HepG2 (cell line): ENCODE data around the gene WNK2. TPM values are rescaled to one million over a fixed set of nuclear protein-coding genes. Genes with fewer than 3 reads are reported as not detected.

Experiments used
- ATAC-seq: fragments of 200-7000 bp; cut with Tn5 transposase; 3 replicates; pipeline ENCODE4 v1.9.1; 2020; ENCODE audit warnings: mild to moderate bottlenecking, moderate library complexity
- BruUV-seq: library from RNA; stranded (reverse); fragments of 400-500 nt; replicated peaks from 2 replicates; lab custom pipeline; 2021; lab: Mats Ljungman, UMichigan
- CTCF ChIA-PET: fragments of 300-600 bp; formaldehyde crosslinking; extraction: SDS; loops from one replicate; lab custom pipeline; 2021; ENCODE audit warnings: low total read pairs, inconsistent platforms, low intra/inter-chr PET ratio; lab: Yijun Ruan, JAX
- POLR2A ChIA-PET: fragments of 350-600 bp; sonication (Branson Sonifier 250); formaldehyde crosslinking; loops from one replicate; lab custom pipeline; 2020; ENCODE audit warnings: antibody characterized with exemption, inconsistent platforms; lab: Yijun Ruan, JAX
- DNase-seq: peaks from one replicate; pipeline ENCODE4 v3.0.0-alpha.2; 2015; ENCODE audit warnings: low spot score
- FAIRE-seq: peaks from 3 replicates; lab custom pipeline; 2011; peaks lifted over from hg19 to GRCh38; lab: Jason Lieb, UNC
- H2AFZ ChIP-seq: one replicate; pipeline ENCODE4 v1.6.1; 2011; ENCODE audit warnings: low read length, inconsistent platforms
- H3K27ac ChIP-seq: fragments of 300-600 bp; 3 replicates; pipeline ENCODE4 v1.8.0; 2011; ENCODE audit warnings: mixed run types, mild to moderate bottlenecking, mixed read lengths, low read length, inconsistent platforms; ENCODE audit not compliant: insufficient read depth; ENCODE audit errors: extremely low read length
- H3K27me3 ChIP-seq, 2 experiments: fragments of 200-600 bp in 1 of 2; 2 replicates in 1 of 2; 3 replicates in 1 of 2; pipeline versions ENCODE4 v1.6.0 to v1.8.0; 2011; ENCODE audit warnings: low read length in 2 of 2, mild to moderate bottlenecking in 2 of 2, moderate library complexity in 2 of 2, inconsistent platforms in 1 of 2; ENCODE audit not compliant: insufficient read depth in 2 of 2, control insufficient read depth in 1 of 2
- H3K36me3 ChIP-seq, 2 experiments: fragments of 200-600 bp in 1 of 2; replicated peaks in 1 of 2; 2 replicates in 1 of 2; 3 replicates in 1 of 2; pipeline versions ENCODE4 v1.5.1 to v1.8.0; 2011; ENCODE audit warnings: low read length in 2 of 2, inconsistent platforms in 1 of 2; ENCODE audit not compliant: insufficient read depth in 2 of 2, control insufficient read depth in 1 of 2
- H3K4me1 ChIP-seq: 2 replicates; pipeline ENCODE4 v1.5.1; 2012; ENCODE audit warnings: low read length, inconsistent platforms; ENCODE audit not compliant: insufficient read depth
- H3K4me2 ChIP-seq: 2 replicates; pipeline ENCODE4 v1.6.0; 2011; ENCODE audit warnings: low read depth, low read length, inconsistent platforms
- H3K4me3 ChIP-seq, 3 experiments: fragments of 200-600 bp in 1 of 3; sonication (generic), shearing (Covaris generic) in 1 of 3; replicated peaks in 1 of 3; 2 replicates each; pipeline ENCODE4 v1.5.1; 2011 to 2016; ENCODE audit warnings: low read length in 3 of 3, inconsistent platforms in 2 of 3, low read depth in 2 of 3, mild to moderate bottlenecking in 2 of 3, control low read depth in 1 of 3, mixed read lengths in 1 of 3; ENCODE audit not compliant: insufficient read depth in 1 of 3
- H3K79me2 ChIP-seq: one replicate; pipeline ENCODE4 v1.6.1; 2011; ENCODE audit warnings: low read length, inconsistent platforms; ENCODE audit not compliant: insufficient read depth
- H3K9ac ChIP-seq: 2 replicates; pipeline ENCODE4 v1.6.0; 2011; ENCODE audit warnings: mild to moderate bottlenecking, low read depth, low read length, inconsistent platforms; ENCODE audit not compliant: insufficient read depth
- H3K9me3 ChIP-seq: 2 replicates; pipeline ENCODE4 v1.5.1; 2012; ENCODE audit warnings: mild to moderate bottlenecking, low read length
- H4K20me1 ChIP-seq: 2 replicates; pipeline ENCODE4 v1.6.0; 2011; ENCODE audit warnings: inconsistent platforms, mild to moderate bottlenecking, low read length, moderate library complexity; ENCODE audit not compliant: insufficient read depth
- HES4 ChIP-seq: sonication (generic); formaldehyde crosslinking; IDR thresholded peaks from 2 replicates; pipeline ENCODE4 v1.9.0; 2021; ENCODE audit warnings: mild to moderate bottlenecking, missing genetic modification reagents, borderline replicate concordance
- MAFF ChIP-seq: IDR thresholded peaks from 2 replicates; pipeline ENCODE4 v1.6.1; 2011; ENCODE audit warnings: low read depth, low read length, improper control_type of control experiment
- MAFK ChIP-seq, 2 experiments: IDR thresholded peaks in 1 of 2; conservative IDR thresholded peaks in 1 of 2; 2 replicates each; pipeline ENCODE4 v1.6.1; 2011; ENCODE audit warnings: improper control_type of control experiment in 2 of 2, low read length in 2 of 2
- MXI1 ChIP-seq: IDR thresholded peaks from 3 replicates; pipeline ENCODE4 v1.6.1; 2012; ENCODE audit warnings: low read depth, low read length, inconsistent platforms, borderline replicate concordance
- NR2F2 ChIP-seq: IDR thresholded peaks from 2 replicates; pipeline ENCODE4 v1.6.1; 2012; ENCODE audit warnings: low read depth, inconsistent platforms, borderline replicate concordance
- RAD21 ChIP-seq: fragments of 450-650 bp; formaldehyde crosslinking; IDR thresholded peaks from 2 replicates; pipeline ENCODE4 v1.5.0; 2020; ENCODE audit warnings: mild to moderate bottlenecking
- ZNF446 ChIP-seq: sonication (generic); formaldehyde crosslinking; IDR thresholded peaks from 2 replicates; pipeline ENCODE4 v1.5.0; 2020; ENCODE audit warnings: mild to moderate bottlenecking, missing genetic modification reagents
- ZNF674 ChIP-seq: sonication (generic); formaldehyde crosslinking; IDR thresholded peaks from 2 replicates; pipeline ENCODE4 v1.5.0; 2020; ENCODE audit warnings: low read depth, mild to moderate bottlenecking, missing genetic modification reagents
- ZNF7 ChIP-seq: IDR thresholded peaks from 2 replicates; pipeline ENCODE4 v1.6.1; 2016; ENCODE audit warnings: missing biosample characterization, missing genetic modification reagents
- WGBS: methylation state at CpG from one replicate; pipeline ENCODE4 v1.1.6; 2017; ENCODE audit warnings: low lambda C conversion rate; 5-methylcytosine and 5-hydroxymethylcytosine counted together
- in situ Hi-C: cut with HindIII; loops from 2 replicates; pipeline ENCODE4 v1.10.0; 2017; ENCODE audit warnings: low pct_unique_long_range_greater_than_20kb; ENCODE audit not compliant: extremely low pct_ligation_motif_present
- intact Hi-C: fragments of 100-400 bp; cut with micrococcal nuclease; formaldehyde crosslinking; loops from one replicate; pipeline ENCODE4 v1.10.0; 2022; ENCODE audit not compliant: unreplicated experiment
- polyA plus RNA-seq, 8 experiments: library from polyadenylated mRNA; depleted of rRNA in 3 of 8; stranded (reverse) in 7 of 8; unstranded in 1 of 8; fragments of >200 nt; fragmentation: Illumina TruSeq in 4 of 8; extraction: Trizol in 4 of 8; gene quantifications; 2 replicates each; pipeline versions ENCODE4 v1.2.1 to v1.2.3, GENCODE V29; 2011 to 2016; ENCODE audit warnings: low read depth in 4 of 8, missing spikeins in 1 of 8, mixed read lengths in 1 of 8; ENCODE audit not compliant: insufficient read depth in 1 of 8
- total RNA-seq, 5 experiments: library from RNA; depleted of rRNA; stranded (reverse); fragments of >200 nt; fragmentation: Illumina TruSeq; extraction: Trizol; gene quantifications; 2 replicates each; pipeline ENCODE4 v1.2.3, GENCODE V29; 2016; ENCODE audit warnings: low read depth in 1 of 5
- TF ChIP-seq, protein P1 (sequence below): sonication (generic); formaldehyde crosslinking; IDR thresholded peaks from 2 replicates; pipeline ENCODE4 v1.5.0; 2020; ENCODE audit warnings: mild to moderate bottlenecking, missing genetic modification reagents
- TF ChIP-seq, protein P2 (sequence below): fragments of 450-650 bp; IDR thresholded peaks from 2 replicates; pipeline ENCODE4 v1.6.1; 2016
- TF ChIP-seq, protein P3 (sequence below): sonication (generic); formaldehyde crosslinking; IDR thresholded peaks from 2 replicates; pipeline ENCODE4 v1.4.0; 2020; ENCODE audit warnings: missing genetic modification reagents, borderline replicate concordance

Gene WNK2
- total and polyA plus RNA-seq, 2 of the 13 experiments (the other 11 are each of a cell fraction or from before 2014, with no cell fraction given) = 10.5 to 12.0 TPM

DNA sequence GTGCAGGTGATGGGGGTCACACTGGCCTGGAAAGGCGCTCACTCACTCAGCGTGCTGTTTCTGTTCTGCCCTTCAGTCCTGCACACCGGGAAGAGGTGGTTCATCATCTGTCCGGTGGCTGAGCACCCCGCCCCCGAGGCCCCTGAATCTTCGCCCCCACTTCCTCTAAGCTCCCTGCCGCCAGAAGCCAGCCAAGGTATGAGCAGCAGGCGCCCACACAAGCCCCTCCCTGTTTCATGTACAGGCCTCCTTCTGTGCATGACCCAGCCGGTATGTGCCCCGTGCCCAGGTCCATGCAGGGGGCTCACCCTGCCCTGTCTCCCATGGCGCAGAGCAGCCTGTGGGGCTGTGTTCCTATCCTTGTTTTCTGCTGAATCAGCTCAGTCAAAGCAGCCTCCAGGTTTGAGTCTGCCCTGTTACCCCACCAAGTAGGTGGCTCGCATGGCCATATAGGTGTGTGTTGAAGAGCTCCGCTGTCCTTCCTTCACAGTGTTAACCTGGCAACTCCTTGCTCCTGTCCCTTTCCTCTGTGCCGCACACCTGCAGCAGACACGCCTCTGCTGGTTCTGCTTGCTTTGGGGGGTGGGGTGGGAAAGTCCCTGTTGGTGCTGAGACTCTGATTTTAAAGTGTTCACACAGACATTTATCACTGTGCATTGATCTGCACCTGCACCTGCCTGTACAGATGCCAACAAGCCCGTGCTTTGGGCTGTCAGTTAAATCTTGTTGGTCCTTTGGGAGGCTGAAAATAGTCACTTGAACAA is 84.8 kb downstream of the WNK2 start:
- Histone ChIP-seq H3K4me1 (no peaks in the 10 kb centered on the region), H3K36me3 (peaks cover 20 to 47% of the 10 kb centered on the region in 2 experiments; a peak in 4 of 5 replicates), H3K9me3 (no peaks in the 10 kb centered on the region), H3K27me3 (no peaks in the 10 kb centered on the region), H2AFZ (no peak overlapping the region), H3K4me2 (no peak overlapping the region), H3K4me3 (no peak overlapping the region), H3K9ac (no peak overlapping the region), H3K79me2 (no peaks in the 10 kb centered on the region), H3K27ac (no peak overlapping the region), H4K20me1 (no peaks in the 10 kb centered on the region)
- WGBS = over 99% methylated on average over 14 of the region's 17 CpGs
- DNase-seq (no peak), FAIRE-seq (no peak), ATAC-seq (no peak)
- intact Hi-C loops = no loop called here
- no peak for TF ChIP-seq ZNF674 (CRISPR knock-in tag)
- TF ChIP-seq ZNF7 (CRISPR knock-in tag) = no peak
- TF ChIP-seq MXI1 = no peak
- no peak for TF ChIP-seq NR2F2
- TF ChIP-seq RAD21 = no peak
- peak; percentile 59 to 73 for TF ChIP-seq MAFK (conservative IDR thresholded peaks at IDR 0.05 in 1 of 2, IDR thresholded peaks at IDR 0.05 in 1 of 2; ENCODE audit: low read length in 2 of 2)
- peak; percentile 44; the same call in 1 of the 2 replicates for TF ChIP-seq MAFF
- in situ Hi-C loops = no loop called here
- CTCF ChIA-PET = no interaction called here
- no TSS peak for BruUV-seq
- POLR2A ChIA-PET = no interaction called here

DNA sequence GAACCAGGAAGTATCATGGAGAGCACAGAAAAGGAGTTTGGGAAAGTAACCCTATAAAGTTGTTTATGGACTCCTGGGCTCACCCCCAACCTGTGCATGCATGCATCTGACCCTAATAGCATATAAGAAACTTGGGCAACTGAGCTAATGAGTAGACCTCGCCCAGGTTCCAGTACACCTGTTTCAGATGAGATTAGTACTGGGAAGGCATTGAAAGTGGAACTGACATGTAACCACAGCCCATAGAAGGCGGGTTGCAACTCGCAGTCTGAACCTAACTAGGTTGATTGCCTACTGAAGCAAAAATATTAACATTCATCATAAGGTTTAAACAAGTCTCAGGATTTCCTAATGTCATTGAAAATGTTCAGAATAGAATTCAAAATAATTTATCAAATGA is 87.0 kb downstream of the WNK2 start:
- no peak for DNase-seq
- no peaks in the 10 kb centered on the region for H3K27me3 ChIP-seq
- no peaks in the 10 kb centered on the region for H3K9me3 ChIP-seq
- H3K27ac ChIP-seq = no peak overlapping the region
- in situ Hi-C loops = no loop called here
- no peaks in the 10 kb centered on the region for H3K79me2 ChIP-seq
- ChIA-PET POLR2A (no interaction called here), CTCF (no interaction called here)
- 93% methylated on average over 3 of the region's 3 CpGs for WGBS
- no peaks in the 10 kb centered on the region for H3K4me1 ChIP-seq
- H2AFZ ChIP-seq = no peak overlapping the region
- FAIRE-seq = no peak
- H3K4me3 ChIP-seq = no peak overlapping the region
- ATAC-seq = no peak
- no peak overlapping the region for H3K9ac ChIP-seq
- peaks cover 17 to 33% of the 10 kb centered on the region in 2 experiments; a peak in 4 of 5 replicates for H3K36me3 ChIP-seq
- intact Hi-C loops = no loop called here
- no TSS peak for BruUV-seq
- H3K4me2 ChIP-seq = no peak overlapping the region
- H4K20me1 ChIP-seq = no peaks in the 10 kb centered on the region
- TF ChIP-seq, protein P1, sequence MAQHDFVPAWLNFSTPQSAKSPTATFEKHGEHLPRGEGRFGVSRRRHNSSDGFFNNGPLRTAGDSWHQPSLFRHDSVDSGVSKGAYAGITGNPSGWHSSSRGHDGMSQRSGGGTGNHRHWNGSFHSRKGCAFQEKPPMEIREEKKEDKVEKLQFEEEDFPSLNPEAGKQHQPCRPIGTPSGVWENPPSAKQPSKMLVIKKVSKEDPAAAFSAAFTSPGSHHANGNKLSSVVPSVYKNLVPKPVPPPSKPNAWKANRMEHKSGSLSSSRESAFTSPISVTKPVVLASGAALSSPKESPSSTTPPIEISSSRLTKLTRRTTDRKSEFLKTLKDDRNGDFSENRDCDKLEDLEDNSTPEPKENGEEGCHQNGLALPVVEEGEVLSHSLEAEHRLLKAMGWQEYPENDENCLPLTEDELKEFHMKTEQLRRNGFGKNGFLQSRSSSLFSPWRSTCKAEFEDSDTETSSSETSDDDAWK = no peak
- TF ChIP-seq ZNF446 (CRISPR knock-in tag) (no peak), HES4 (CRISPR knock-in tag) (no peak)
- TF ChIP-seq, protein P2, sequence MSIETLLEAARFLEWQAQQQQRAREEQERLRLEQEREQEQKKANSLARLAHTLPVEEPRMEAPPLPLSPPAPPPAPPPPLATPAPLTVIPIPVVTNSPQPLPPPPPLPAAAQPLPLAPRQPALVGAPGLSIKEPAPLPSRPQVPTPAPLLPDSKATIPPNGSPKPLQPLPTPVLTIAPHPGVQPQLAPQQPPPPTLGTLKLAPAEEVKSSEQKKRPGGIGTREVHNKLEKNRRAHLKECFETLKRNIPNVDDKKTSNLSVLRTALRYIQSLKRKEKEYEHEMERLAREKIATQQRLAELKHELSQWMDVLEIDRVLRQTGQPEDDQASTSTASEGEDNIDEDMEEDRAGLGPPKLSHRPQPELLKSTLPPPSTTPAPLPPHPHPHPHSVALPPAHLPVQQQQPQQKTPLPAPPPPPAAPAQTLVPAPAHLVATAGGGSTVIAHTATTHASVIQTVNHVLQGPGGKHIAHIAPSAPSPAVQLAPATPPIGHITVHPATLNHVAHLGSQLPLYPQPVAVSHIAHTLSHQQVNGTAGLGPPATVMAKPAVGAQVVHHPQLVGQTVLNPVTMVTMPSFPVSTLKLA = no peak
- TF ChIP-seq, protein P3, sequence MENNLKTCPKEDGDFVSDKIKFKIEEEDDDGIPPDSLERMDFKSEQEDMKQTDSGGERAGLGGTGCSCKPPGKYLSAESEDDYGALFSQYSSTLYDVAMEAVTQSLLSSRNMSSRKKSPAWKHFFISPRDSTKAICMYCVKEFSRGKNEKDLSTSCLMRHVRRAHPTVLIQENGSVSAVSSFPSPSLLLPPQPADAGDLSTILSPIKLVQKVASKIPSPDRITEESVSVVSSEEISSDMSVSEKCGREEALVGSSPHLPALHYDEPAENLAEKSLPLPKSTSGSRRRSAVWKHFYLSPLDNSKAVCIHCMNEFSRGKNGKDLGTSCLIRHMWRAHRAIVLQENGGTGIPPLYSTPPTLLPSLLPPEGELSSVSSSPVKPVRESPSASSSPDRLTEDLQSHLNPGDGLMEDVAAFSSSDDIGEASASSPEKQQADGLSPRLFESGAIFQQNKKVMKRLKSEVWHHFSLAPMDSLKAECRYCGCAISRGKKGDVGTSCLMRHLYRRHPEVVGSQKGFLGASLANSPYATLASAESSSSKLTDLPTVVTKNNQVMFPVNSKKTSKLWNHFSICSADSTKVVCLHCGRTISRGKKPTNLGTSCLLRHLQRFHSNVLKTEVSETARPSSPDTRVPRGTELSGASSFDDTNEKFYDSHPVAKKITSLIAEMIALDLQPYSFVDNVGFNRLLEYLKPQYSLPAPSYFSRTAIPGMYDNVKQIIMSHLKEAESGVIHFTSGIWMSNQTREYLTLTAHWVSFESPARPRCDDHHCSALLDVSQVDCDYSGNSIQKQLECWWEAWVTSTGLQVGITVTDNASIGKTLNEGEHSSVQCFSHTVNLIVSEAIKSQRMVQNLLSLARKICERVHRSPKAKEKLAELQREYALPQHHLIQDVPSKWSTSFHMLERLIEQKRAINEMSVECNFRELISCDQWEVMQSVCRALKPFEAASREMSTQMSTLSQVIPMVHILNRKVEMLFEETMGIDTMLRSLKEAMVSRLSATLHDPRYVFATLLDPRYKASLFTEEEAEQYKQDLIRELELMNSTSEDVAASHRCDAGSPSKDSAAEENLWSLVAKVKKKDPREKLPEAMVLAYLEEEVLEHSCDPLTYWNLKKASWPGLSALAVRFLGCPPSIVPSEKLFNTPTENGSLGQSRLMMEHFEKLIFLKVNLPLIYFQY (CRISPR knock-in tag) = no peak
